GM18909 (cell line): ENCODE data around the gene DLG2.
"Not testable (repeated sequence)": the region's sequence is repeated elsewhere in the genome, so short reads cannot be mapped to it uniquely, and the experiment has no call there.

Experiments used
- ATAC-seq: cut with Tn5 transposase; IDR thresholded peaks from one replicate; pipeline ENCODE4 v1.9.1; 2021; ENCODE audit warnings: mild to moderate bottlenecking; ENCODE audit not compliant: unreplicated experiment, poor library complexity

Gene DLG2

GRCh38 chr11:83746921-83747585 lies 1880.1 kb downstream of the DLG2 start:
- no peak for ATAC-seq

DNA sequence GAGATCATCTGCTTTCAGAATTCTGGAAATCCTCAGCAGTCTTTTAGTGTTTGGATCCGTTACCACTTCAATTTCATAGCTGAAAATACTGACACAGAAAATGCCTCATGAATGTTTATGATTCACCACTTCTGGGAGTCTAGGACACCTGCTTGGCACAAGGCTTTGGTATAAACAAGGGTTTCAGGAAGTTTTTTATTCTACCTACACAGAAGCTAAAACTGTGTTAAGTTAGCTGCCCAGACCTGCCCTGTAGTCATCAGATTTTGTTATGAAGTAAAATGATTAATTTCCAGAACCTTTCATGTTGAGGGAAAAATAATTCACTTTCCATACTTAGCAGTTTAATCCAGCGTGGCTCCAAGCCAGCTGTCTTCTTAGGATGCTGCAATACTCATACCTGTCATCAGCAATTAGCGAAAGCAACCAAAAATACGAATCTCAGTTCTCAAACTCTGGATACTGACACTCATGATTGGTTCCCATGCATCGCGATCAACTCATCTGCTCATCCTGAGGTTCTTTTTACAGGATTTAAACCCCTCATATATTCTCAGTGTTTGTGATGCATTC lies 1882.4 kb downstream of the DLG2 start:
- no peak for ATAC-seq

GRCh38 chr11:83736684-83737083 lies 1890.5 kb downstream of the DLG2 start:
- ATAC-seq = no peak

DNA sequence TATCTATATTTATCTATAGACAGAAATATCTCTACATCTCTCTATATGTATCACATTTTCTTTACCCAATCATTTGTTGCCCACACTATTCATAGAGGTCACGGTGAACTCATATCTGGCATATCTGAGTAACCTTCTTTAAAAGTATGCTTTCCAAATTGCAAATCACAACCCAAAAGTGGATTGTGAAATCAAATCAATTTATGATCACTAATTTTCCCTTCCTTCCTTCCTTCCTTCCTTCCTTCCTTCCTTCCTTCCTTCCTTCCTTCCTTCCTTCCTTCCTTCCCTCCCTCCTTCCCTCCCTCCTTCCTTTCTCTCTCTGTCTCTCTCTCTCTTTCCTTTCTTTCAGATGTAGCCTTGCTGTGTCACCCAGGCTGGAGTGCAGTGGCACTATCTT lies 1893.0 kb downstream of the DLG2 start:
- no peak for ATAC-seq

GRCh38 chr11:83731288-83731687 lies 1895.9 kb downstream of the DLG2 start:
- ATAC-seq = not testable (repeated sequence)

DNA sequence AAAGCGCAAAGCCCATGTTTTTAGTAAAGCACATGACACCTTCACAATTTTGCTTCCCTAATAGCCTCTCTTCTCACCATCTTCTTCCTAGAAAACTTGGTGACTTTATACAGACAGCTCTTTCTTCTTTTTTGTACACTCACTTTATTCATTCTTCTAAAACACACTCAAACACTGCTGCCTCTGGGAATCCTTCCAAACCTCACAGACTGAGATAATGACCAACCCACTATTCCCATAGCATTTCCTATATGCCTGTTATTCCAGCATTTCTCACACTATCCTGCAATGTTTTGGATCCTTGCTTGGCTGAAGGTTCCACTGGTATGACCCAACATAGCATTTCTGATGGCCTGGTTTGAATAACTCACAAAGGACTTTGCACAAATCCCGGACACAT lies 1898.9 kb downstream of the DLG2 start:
- no peak for ATAC-seq

- no peak for ATAC-seq
Observed at GRCh38 chr11:83727251-83727650, 1899.9 kb downstream of the DLG2 start.

- ATAC-seq = no peak
Observed at GRCh38 chr11:83726316-83726715, 1900.8 kb downstream of the DLG2 start.

GRCh38 chr11:83725728-83726127 lies 1901.4 kb downstream of the DLG2 start:
- no peak for ATAC-seq

- ATAC-seq = no peak
Observed at GRCh38 chr11:83725269-83725560, 1901.9 kb downstream of the DLG2 start.

GRCh38 chr11:83723999-83724398 lies 1903.1 kb downstream of the DLG2 start:
- peak; percentile 71 for ATAC-seq

DNA sequence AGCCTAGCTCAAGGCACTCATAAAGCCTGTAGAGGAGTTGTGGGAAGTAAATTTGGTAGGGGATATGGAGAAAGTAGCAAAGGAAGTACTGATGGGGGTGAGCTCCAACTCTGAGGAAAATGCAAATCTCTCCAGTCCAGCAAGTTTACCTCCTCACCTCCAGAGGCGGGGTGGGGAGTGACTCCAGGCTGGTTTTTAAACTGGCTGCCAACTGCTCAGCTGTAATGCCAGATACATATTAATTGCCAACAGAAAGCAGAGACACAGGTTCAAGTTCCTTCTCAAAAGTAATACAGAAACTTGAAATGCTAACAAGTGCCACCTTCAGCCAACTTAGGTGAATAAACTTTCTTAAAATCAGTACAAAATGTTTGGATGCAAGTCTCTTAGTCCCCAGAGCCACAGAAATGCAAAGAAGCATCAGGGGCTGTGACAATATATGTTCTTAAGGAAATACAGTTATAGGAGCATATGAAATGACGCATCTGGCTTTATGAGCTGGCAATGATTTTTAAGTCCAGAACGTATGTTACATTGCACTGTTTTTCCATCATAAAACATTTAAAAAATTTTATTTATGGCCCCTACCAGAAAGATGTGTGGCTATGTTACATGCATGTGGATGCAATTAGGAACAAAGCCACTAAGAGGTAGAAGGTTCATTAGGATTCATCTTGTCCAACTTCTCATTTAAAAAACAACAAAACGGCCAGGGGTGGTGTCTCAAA lies 1904.6 kb downstream of the DLG2 start:
- no peak for ATAC-seq

- ATAC-seq = no peak
Observed at GRCh38 chr11:83721263-83721662, 1905.9 kb downstream of the DLG2 start.

GRCh38 chr11:83720675-83721074 lies 1906.5 kb downstream of the DLG2 start:
- ATAC-seq = no peak

- ATAC-seq = no peak
Observed at GRCh38 chr11:83717537-83717936, 1909.6 kb downstream of the DLG2 start.

- no peak for ATAC-seq
Observed at GRCh38 chr11:83715927-83716535, 1911.1 kb downstream of the DLG2 start.

DNA sequence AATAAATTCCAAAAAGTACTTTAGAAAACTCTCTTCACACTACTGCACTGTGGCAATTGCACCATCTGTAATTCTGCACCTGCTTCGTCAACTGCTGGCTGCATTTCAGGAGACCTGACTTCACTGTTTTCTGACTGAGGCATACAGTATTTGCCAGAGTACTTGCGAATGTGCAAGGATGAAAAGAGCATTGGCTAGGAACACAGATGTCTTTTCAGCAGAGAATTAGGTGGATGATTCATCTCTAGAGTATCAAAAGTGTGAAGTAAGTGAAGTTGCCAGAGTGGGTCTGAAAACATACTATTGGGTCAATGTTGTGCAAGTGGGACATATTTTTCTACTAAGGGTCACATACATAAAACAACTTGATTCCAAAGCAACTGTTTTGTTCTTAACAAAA lies 1913.4 kb downstream of the DLG2 start:
- no peak for ATAC-seq

GRCh38 chr11:83711106-83711527 lies 1916.0 kb downstream of the DLG2 start:
- ATAC-seq = no peak

DNA sequence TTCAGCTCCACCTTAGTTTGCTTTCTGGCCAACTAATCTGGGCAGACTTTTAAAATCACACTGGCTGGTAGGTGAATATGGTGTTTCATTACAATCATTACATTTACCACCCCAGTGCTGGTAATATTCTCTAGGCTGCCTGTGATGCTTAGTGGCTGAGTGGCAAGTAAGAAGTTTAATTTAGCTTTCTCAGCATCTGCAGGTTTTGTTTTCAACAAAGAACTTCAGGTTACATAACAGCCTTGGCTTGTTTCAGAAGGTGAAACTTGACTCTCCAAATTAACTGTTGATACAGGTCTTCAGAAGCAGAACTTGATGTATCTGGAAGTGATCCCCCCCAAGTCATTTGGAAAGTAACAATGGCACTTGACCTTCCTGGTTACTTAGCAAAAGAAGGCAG lies 1917.7 kb downstream of the DLG2 start:
- ATAC-seq = no peak

- ATAC-seq = no peak
Observed at GRCh38 chr11:83706566-83706965, 1920.6 kb downstream of the DLG2 start.

GRCh38 chr11:83702796-83703195 lies 1924.3 kb downstream of the DLG2 start:
- no peak for ATAC-seq
